Mucosa of gallbladder (tissue), 1 donor: Measurements from ENCODE around the gene TP73. TPM values are rescaled to one million over a fixed set of nuclear protein-coding genes. Genes with fewer than 3 reads are reported as not detected.

ENCODE experiments used
- DNase-seq: peaks from one replicate; pipeline ENCODE4 v3.0.0-alpha.2; 2020; ENCODE audit warnings: low spot score
- total RNA-seq: library from RNA; stranded (reverse); gene quantifications from one replicate; pipeline ENCODE4 v1.2.1, GENCODE V29; 2021
- donor health status: DM: no; HTN: no; CAD: no.

Gene TP73
- total RNA-seq, 1 donor from 2014 or later = 0.17 TPM

DNA sequence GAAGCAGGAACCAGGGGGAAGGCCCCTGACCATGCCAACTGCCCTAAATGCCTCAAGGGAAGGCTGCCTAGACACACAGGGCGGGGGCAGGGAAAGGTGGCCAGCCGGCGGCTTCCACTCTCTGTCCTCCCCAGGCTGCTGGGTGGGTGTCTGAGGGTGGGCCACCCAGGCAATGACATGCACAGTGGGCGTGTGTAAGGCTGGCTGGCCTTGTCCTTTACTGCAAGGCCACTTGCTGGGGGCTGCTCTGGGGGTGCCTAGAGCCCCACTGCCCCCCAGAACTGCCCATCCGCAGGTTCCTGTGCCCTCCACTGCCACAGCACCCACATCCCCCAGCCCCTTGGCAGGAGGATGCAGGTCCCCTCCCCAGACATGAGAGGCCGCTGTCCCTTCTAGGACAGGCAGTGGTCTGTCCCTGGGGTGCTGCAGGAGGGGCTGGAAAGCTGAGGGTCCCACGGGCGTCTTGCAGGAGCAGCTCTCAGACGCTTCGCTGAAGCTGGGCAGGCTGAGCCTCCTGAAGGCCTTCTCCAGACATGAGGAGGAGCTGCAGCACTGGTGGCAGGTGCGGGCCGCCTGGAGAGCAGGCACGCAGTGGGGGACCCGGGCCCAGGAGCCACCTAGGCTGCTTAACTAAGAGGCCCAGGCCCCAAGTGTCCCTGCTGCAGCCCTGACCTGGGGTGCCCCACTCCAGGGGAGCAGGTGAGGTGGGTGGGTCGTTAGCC is 110.0 kb downstream of the TP73 start:
- DNase-seq = no peak

DNA sequence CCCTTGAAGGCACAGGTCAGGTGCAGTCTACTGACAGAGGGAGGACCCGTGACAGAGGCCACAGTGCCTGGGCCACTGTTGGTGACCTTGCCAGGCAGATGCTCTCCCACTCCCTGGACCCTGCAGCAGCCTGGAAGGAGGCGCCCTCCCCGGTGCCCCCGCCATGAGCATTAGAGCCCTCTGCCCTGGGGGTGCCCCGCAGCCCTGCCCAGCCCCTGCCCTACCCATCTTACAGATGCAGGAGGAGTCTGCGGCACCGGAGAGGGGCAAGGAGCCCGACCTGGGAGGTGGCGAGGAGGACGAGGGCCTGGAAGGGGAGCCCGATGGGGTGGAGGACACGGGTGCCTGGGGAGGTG is 110.5 kb downstream of the TP73 start:
- no peak for DNase-seq

DNA sequence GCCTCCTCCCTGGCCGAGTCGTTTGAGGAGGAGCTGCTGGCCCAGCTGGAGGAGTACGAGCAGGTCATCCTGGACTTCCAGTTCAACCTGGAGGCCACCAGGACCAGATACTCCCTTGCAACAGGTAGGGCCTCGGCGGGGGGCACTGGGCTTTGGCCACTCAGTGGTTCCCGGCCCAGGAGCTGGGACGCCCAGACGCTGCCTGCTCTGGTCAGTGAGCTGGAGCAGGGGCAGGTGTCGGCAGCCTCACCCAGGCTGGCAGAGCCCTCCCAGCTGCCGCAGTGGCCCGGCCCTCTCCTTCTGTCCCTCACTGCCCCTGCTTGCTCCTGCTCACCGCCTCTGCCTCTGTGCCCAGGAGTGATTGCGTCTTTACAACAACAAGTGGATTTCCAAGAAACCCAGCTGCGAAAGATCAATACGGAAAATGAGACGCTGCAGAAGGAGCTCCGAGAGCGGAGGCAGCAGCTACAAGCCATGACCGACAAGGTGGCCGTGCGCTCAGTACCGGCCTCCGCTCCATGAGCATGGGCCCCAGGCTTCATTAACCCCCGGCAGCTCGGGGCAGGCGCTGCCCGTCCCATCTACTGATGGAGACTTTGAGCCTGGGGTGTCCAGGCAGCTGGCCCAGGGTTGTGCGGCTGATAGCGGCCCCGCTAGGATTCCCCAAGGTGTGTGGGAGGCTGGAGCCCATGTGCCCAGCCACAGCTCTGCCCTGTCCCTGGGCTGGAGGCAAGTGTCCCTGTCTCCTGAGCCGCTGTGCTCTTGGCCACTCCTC is 111.2 kb downstream of the TP73 start:
- no peak for DNase-seq

DNA sequence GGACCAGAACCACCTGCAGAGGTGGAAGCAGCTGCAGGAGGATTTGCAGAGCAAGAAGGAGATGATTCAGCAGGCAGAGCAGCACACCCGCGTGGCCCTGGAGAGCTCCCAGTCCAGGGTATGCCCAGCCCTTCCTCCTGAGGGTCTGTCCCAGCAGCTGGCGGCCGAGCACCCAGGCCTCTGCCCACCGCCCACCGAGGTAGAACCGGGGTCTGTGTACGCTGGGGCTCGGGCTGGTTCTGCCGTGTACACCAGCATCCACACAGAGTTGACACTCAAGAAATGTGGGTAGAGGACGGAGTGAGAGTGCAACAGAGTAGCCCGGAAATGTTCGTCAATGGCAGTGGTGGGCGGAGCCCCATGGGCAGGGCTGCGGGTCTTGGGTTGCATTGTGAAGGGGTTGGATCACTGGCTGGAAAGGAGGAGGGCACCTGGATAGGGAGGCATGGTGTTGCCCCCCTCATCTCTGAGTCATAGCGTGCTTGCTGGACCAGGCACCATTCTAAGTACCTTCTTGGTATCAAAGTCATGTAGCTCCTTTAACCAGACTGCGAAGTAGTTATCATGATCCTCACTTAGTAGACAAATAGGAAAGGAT is 115.1 kb downstream of the TP73 start:
- no peak for DNase-seq

DNA sequence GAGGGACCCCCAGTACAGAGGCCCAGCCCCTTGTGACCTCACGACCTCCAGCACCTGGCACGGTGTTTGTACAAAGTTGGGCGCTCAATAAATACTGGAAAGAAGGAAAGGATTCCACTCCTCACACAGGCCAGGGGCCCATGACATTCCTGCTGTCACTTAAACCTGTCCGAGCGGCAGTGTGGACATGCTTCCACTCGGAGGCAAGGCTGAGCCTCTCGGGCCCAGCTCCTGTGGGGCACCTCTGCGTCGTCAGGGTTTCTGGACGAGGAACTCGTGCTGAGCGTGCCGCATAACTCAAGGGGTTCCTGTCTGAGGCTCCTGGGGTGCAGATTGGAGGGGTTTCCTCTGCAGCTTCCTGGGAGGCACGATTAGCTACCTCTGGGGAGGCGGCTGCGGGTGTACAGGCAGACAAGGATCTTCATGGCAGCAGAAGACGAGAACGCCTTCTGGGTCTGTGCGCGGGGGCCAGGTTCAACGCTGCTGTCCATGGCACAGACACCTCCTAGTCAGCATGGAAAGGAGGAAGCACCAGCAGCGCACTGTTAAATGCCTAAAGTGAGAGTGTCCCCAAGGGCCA is 116.6 kb downstream of the TP73 start:
- no peak for DNase-seq

DNA sequence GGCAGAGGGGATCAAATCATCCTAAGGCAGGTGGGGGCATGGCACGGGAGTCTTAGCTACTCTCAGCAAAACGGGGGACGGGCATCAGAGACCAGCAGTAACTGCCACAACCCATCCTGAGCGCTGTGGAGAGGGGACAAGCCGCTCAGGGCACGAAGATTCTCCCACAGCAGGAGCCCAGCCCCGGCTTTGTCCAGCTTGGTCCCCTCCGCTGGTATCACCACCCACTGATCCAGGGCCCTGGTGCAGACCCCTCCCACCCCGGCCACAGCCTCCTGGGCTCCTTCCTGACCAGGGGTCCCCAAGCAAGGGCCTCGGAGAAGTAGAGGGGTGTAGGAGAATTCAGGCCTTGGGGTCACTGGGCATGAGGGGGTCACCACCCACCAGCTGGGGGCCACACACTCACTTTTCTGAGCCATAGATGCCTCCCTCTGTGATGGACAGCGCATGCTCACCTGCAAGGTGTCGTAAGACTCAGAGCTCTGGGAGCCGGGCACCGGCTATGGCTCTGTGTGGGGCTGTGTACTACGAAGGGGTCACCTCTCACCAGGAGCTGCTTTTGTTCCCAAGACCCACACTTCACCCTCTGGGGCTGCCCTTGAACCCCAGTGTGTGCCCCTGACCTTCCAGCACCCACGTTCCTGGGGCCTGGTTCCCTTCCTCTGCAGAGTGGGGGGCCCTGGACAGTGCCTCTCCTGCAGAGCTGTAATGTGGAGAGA is 117.9 kb downstream of the TP73 start:
- DNase-seq = no peak

DNA sequence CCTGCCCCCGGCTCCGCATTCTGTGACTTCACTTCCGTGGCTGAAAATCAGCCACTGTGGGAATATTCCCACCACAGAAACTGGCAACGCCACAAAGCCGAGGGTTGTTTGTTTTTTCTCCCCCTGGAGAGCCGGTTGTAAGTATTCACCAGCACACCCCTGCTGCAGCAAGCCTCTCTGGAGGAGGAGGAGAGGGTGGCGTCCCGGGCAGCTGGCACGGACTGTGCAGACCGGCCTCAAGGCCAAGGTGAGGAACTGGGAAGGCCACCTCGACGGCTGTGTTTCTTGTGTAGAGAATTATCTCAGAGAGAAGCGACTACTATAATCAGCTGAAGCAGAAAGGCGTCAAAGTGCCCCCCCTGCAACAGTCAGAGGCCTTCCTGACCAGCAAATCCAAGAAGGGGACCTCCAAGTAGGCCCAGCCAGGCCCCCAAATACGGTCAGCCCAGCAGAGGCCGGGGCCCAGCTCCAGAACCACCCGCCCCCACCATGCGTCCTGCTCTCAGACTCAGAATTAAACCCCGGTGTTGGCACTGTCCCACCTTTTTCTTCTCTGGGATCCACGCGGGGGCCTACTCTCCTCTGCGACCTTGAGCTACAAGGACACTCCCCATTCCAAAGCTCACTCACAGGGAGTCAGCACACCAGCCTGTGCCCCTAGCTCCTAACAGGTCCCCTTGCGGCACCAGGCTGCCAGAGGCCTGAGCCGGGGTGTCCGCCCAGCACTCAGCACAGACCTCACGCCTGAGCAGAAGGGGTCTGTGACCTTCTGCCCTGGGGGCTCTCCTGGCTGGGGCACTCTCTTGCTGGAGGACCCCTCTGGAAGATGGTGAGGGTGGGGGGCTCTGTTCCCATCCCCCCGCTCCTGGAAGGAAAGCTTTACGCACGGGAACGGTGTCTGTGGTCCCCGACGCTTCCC is 119.1 kb downstream of the TP73 start:
- DNase-seq = no peak

DNA sequence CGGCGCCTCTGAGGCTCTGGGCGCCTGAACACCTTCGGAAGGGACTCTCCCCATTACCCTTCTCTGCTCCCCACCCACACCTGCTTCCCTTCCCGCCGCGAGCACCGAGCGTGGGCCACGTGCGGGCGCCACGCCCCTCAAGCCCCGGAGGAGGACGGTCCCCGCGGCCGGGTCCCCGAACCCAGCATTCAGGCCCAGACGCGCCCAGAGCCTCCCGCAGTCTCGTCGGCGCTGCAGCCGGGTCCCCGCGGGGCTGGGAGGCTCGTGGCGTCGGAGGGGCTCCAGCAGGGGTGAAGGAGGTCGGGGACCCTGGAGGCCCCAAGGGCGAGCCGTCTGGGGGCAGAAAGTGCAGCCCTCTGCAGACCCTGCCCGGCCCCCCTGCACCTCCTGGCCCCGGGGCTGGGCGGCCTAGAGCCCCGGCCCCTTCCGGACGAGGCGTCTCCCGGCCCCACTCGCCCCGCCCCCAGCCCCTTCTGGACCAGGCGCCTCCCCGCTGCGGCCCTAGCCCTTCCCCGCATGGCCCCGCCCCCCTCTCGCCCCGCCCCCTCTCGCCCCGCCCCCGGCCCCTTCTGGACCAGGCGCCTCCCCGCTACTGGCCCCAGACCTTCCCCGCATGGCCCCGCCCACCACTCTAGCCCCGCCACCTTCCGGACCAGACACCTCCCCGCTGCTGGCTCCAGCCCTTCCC is 119.9 kb downstream of the TP73 start:
- DNase-seq = peak; percentile 91

DNA sequence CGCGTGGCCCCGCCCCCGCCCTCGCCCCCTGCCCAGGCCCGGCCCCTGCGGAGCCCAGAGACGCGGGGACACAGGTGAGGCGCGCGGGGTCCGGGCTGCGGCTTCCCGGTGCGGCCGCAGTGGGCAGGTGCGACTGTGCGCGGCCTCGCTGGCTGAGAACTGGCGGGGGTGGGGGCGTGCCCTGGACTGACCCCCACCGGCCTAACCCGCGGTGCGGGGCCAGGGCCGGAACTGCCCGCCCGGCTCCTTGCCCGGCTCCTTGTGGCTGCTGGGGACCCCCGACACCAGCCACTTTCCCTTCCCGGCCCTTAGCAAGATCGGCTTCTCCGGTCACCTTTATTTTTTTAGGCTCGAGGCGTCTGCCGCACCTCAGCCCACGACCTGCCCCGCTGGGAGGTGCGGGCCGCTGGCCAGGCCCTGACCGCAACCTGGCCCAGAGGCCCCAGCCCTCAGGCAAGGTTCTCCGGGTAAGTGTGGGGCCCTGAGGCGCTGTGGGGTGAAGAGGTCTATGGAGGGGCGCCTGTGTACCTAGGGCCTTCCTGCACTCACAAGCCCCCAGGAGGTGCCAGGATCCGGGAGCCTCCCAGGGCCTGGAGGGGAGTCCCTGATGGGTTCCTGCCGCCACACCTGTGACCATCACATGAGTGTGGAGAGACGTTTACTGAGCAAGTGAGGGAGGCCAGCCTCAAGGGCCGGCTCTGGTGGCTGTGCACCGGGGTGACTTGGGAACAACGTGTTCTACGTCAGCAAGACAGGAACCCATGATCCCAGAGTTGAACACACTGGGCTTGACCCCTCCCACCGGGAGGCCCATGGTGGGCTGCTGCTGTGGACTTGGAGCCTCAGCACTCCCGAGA is 120.6 kb downstream of the TP73 start, which contains the start of gene SMIM1:
Gene SMIM1 (plus strand): TSS at position 35 of the 857 bp plus-strand sequence. CDS start 2,625 bp downstream, outside the sequence.
- no peak for DNase-seq

DNA sequence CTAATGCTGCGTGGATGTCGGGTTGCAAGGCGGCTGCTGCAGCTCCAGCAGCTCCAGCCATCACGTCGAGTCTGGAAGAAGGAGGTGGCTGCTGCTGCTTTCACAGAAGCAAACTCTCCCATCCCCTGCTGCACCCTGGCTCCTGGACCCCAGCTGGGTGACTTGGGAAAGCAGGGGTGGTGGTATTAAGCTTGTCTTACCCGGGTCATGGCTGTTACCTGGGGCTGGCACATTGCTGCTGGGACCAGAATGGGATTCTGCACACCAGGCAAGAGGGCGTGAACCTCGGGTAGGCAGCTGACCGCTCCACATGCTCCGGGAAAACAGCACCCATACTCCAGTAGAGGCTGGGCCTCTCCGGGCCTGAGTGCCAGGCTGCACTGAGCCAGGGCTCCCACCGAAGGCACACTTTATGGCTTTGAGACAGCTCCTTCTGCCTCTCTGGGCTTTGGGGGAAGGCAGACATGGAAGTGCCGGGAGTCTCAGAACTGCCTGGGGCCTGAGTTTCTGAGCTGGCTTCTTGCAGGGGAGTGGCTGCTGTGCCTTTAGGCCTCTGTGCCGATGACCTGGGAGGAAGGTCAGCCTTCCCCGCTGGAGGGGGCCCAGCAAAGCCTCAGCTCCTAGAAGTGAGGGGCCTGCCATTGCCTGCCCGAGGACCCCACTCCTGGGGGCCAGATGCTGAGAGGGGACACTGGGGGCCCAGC is 121.4 kb downstream of the TP73 start:
- DNase-seq = no peak

DNA sequence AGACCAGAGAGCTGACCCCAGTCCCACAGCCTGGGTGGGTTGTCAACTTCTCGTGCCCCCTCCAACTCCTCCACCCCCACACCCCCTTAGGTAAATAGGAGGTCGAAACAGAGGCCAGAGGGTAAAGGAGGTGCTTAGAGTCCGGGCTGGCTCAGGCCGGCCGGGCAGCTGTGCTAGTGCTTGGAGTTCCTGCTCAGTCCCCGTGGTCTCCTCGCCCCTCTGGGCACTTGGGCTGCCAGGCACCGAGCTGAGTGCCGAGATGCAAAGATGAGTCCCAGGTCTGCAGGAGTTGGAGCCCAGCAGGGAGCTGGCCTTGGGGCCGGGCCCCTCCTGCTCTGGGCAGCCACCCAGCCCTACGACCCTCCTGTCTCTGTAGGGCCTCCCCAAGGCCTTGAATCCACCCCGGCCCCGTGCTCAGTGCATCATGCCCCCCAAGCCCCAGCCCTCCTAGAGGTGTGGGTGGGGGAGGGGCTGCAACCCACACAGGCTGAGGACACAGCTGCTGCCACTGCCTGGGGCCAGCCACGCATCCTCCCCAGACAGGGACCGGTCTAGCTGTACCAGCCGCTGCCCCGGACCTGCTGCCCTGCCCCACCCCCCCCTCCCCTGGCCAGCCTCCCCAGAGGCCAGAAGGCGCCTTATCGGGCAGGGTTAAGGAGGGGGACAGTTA is 122.1 kb downstream of the TP73 start:
- no peak for DNase-seq

DNA sequence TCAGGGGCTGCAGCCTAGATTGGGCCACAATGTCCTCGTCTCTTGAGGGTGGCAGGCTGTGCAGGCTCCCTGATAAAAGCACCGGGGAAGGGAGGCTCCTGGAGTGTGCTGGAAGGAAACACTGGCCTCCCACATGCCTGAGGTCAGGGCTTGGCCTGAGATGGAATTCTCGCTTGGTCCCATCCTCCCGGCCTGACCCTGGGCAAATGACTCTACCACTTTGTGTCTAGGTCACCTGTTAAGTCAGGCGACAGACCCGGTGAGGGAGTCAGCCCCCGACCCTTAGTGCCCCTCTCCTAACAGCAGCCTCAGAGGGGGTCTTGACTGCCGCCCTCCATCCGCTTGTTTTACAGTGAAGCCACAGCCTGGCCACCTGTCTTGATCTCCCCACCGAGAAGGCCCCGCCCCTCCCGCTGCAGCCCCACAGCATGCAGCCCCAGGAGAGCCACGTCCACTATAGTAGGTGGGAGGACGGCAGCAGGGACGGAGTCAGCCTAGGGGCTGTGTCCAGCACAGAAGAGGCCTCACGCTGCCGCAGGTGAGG is 122.7 kb downstream of the TP73 start:
- DNase-seq = no peak

DNA sequence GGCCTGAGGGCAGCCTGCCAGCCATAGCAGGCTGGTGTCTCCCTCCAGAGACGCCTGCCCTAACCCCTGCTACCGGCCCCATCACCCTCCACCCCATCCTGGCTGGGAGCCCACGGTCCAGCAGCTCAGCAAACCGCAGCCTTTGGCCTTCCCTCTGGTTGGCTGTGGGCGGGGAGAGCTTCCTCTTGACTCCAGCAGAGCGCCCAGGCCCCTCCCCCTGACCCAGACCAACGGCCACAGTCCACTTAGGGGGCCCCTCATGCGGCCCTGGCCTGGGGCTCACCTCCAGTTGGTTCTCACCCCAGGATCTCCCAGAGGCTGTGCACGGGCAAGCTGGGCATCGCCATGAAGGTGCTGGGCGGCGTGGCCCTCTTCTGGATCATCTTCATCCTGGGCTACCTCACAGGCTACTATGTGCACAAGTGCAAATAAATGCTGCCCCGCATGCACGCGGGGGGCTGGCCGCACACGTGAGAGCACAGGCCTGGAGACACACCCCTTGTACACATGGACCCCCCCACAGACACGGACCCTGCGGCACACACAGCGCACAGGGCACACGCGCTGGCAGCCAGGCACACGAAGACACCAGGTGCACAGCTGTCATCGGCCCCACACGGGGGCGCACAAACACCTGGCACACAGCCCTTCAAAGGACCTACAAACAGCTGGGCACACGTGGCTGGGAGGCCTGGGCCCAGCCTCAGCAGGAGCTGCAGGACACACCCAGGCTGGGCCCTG is 123.3 kb downstream of the TP73 start:
- DNase-seq = peak; percentile 34

DNA sequence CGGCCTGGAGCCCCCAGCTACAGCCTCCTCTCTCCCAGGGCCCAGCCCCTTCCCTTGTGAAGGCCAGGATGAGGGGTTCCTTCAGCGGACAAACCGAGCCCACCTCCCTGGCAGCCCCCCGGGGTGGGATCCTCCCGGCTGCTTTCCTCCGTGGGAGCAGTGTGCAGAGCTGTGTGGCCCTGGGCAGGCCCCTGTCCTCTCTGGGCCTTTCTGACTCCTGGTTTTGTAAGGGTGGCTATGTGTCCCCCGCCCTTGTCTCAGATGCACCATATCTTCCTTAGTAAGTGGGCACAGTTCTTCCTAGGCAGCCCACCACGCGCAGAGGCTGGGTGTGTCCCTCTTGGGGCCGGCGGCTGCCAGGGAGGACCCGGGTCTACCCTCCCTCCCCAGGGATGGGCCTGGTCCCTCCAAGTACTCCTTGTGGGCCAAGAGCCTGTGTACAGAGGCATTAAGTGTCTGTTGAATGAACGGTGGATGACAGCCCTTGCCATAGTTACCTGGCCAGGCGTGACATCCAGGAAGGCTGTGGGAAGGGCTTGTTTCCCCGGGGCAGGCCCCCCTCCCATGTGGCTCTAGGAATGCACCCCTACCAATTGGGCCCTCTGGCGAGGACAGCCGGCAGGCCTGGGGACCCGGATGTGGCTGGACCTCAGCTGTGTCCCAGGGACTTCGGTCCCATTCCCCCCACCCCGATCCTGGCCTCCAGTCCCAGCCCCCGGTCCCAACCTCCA is 124.1 kb downstream of the TP73 start:
- no peak for DNase-seq

DNA sequence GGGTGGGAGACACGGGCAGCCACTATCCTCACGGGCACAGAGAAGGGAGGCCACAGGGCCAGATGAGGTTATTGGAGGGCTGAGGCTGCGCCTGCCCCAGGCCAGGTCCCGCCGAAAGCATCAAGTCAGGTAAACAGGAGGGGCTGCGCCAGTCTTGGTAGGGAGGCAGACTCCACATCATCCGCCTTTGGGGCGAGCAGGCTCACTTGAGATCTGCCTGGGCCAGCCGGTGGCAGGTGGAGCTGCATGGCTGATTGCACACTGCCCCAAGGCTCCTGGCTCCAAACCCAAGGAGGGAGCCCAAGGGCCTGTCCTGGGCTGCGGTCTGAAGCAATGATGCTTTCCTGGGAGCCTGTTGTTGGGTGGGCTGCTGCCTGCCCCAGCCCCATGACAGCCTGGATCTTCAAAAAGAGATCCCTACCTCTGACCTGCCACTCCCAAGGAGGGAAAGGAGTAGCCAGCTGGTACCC is 124.8 kb downstream of the TP73 start:
- DNase-seq = no peak
